ENCODE results near the gene EMC8. TPM values are rescaled to one million over a fixed set of nuclear protein-coding genes. Genes with fewer than 3 reads are reported as not detected.
A peak's percentile ranks its signal among the peaks of the same experiment; 100 is the strongest.

Gene EMC8
- polyA plus RNA-seq, 1 of the 3 experiments (the other 2 are of a cell fraction): 45.9 TPM

DNA sequence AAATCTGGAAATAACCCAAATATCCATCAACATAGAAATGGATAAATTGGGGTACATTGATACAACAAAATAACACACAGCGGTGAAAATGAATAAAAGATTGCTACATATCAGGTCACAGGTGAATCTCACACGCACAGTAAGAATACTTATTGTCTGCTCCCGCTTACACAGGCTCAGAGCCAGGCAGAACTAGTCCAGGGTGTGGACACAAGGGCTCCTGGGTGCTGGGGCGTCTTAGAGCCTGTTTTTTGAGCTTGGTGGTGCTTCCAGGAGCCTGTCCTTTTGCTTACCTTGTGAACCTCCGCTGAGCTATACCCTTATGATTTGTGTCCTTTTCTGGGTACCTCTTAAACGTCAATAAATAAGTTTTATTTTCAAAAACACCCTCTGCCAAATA is 28.6 kb downstream of the EMC8 start (continued):
- TF ChIP-seq REST (IDR thresholded peaks at IDR 0.05; ENCODE audit: low read depth, low read length) (no peak), RFX5 (IDR thresholded peaks at IDR 0.05; ENCODE audit: low read length) (no peak)

DNA sequence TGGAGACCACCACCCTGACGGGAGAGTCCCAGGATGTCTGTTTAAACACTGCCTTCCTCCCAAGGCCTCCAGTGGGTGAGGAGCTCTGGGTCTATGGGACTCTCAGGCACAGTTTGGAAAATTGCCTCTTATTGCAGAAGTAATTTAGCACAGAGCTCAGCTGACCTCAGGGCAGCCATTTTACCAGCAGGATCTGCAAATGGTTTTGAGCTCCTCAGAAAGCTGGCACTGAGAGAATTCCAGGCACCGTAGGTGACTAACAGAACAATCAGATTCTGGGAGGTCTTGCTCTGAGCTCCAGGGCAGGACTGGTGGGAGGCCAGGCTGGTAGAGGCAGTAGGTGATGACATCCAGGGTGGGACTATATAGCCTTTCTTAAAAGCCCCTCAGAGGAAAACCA is 31.1 kb downstream of the EMC8 start:
- Histone ChIP-seq H3K4me1 (ENCODE audit: control insufficient read depth in 1 of 2, insufficient read depth in 2 of 2, low read depth in 1 of 2, low read length in 1 of 2) (peaks cover 3 to 10% of the 10 kb centered on the region in 2 experiments; a peak in 3 of 4 replicates), H3K4me3 (ENCODE audit: low read depth in 2 of 2, low read length in 1 of 2) (no peak overlapping the region), H3F3A (replicated peaks; ENCODE audit: insufficient read depth) (peaks cover 7% of the 10 kb centered on the region), H3K79me2 (ENCODE audit: insufficient read depth) (no peaks in the 10 kb centered on the region), H3K4me2 (peak overlapping the region; percentile 21), H3K27me3 (ENCODE audit: insufficient read depth) (no peaks in the 10 kb centered on the region), H3K27ac (ENCODE audit: low read depth in 2 of 2, low read length in 1 of 2) (peak overlapping the region in 1 of 2 experiments; percentile 68; a peak in 2 of 4 replicates), H3K9me2 (no peaks in the 10 kb centered on the region), H3K9ac (no peak overlapping the region; the same call in 1 of the 2 replicates), H3K9me3 (no peaks in the 10 kb centered on the region), H2AFZ (ENCODE audit: low read depth) (peak overlapping the region; percentile 81; the same call in 1 of the 2 replicates), H4K20me1 (ENCODE audit: insufficient read depth) (no peaks in the 10 kb centered on the region), H3K36me3 (replicated peaks in 1 of 2; ENCODE audit: control insufficient read depth in 1 of 2, insufficient read depth in 2 of 2, low read length in 1 of 2) (no peaks in the 10 kb centered on the region)
- POLR2A ChIA-PET: no interaction called here
- 92% methylated on average over 2 of the region's 2 CpGs for WGBS (ENCODE audit: low lambda C conversion rate)
- CTCF ChIA-PET: interaction anchor here (1.1 to 1.4 kb wide), 3 partner anchors 18 to 53 kb away, joined by 3 to 4 read pairs (median 3); no protein-coding TSS in a partner anchor
- TF ChIP-seq GABPA (IDR thresholded peaks at IDR 0.05; ENCODE audit: low read depth): no peak
- no peak for TF ChIP-seq NFIC (IDR thresholded peaks at IDR 0.05; ENCODE audit: borderline replicate concordance)
- no peak for TF ChIP-seq REST (IDR thresholded peaks at IDR 0.05; ENCODE audit: low read depth, low read length)
- no peak for TF ChIP-seq TCF12 (IDR thresholded peaks at IDR 0.05)
- no peak for DNase-seq

DNA sequence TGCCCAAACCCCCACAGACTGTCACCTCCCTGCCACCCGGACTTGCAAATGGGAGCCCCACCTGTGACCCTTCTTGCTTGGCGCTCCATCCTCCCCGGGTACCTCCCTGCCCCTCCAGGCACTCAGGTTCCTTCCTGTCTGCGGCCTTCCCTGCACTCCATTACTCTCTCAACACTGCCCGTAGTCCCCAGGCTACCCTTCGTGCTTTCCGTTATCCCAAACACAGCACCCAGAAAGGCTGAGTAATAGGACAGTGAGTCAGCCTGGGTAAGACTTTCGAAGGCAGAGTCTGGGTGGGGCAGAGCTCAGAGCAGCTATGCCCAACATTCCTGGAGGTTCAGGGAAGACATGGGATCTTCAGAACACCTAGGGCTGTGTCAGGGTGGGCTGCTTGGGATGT is 31.8 kb downstream of the EMC8 start:
- Histone ChIP-seq H3K27me3 (ENCODE audit: insufficient read depth) (no peaks in the 10 kb centered on the region), H3K9me3 (no peaks in the 10 kb centered on the region), H3K4me2 (peak overlapping the region; percentile 21), H3K79me2 (ENCODE audit: insufficient read depth) (no peaks in the 10 kb centered on the region), H3K27ac (ENCODE audit: low read depth in 2 of 2, low read length in 1 of 2) (peak overlapping the region in 1 of 2 experiments; percentile 68; a peak in 2 of 4 replicates), H3K4me3 (ENCODE audit: low read depth in 2 of 2, low read length in 1 of 2) (no peak overlapping the region), H3F3A (replicated peaks; ENCODE audit: insufficient read depth) (peaks cover 7% of the 10 kb centered on the region), H3K36me3 (replicated peaks in 1 of 2; ENCODE audit: control insufficient read depth in 1 of 2, insufficient read depth in 2 of 2, low read length in 1 of 2) (no peaks in the 10 kb centered on the region), H3K9me2 (no peaks in the 10 kb centered on the region), H4K20me1 (ENCODE audit: insufficient read depth) (no peaks in the 10 kb centered on the region), H2AFZ (ENCODE audit: low read depth) (peak overlapping the region; percentile 81; the same call in 1 of the 2 replicates), H3K9ac (peak overlapping the region; percentile 54; the same call in 1 of the 2 replicates), H3K4me1 (ENCODE audit: control insufficient read depth in 1 of 2, insufficient read depth in 2 of 2, low read depth in 1 of 2, low read length in 1 of 2) (peaks cover 3 to 10% of the 10 kb centered on the region in 2 experiments; a peak in 3 of 4 replicates)
- TF ChIP-seq JUND (IDR thresholded peaks at IDR 0.05): peak; percentile 70
- no peak for TF ChIP-seq CHD2 (IDR thresholded peaks at IDR 0.05; ENCODE audit: low read length, partially characterized antibody)
- peak; percentile 90 for TF ChIP-seq FOSL2 (IDR thresholded peaks at IDR 0.05; ENCODE audit: borderline replicate concordance, low read depth)
- peak; percentile 22; the same call in 1 of the 2 replicates for TF ChIP-seq TCF12 (IDR thresholded peaks at IDR 0.05)
- no peak for TF ChIP-seq MEF2A (IDR thresholded peaks at IDR 0.05; ENCODE audit: borderline replicate concordance, low read depth)
- TF ChIP-seq MAX (IDR thresholded peaks at IDR 0.05; ENCODE audit: low read depth): peak; percentile 56
- ChIA-PET POLR2A (no interaction called here), CTCF (interaction anchor here (1.1 to 1.4 kb wide), 3 partner anchors 18 to 54 kb away, joined by 3 to 4 read pairs (median 3); no protein-coding TSS in a partner anchor)
- 20% methylated on average over 8 of the region's 8 CpGs for WGBS (ENCODE audit: low lambda C conversion rate)
- no peak for DNase-seq
